HG03571 (cell line): Measurements from ENCODE around the gene TMEM114.

Experiments
- ATAC-seq: cut with Tn5 transposase; IDR thresholded peaks from one replicate; pipeline ENCODE4 v1.9.1; 2021; ENCODE audit not compliant: unreplicated experiment

Gene TMEM114

DNA sequence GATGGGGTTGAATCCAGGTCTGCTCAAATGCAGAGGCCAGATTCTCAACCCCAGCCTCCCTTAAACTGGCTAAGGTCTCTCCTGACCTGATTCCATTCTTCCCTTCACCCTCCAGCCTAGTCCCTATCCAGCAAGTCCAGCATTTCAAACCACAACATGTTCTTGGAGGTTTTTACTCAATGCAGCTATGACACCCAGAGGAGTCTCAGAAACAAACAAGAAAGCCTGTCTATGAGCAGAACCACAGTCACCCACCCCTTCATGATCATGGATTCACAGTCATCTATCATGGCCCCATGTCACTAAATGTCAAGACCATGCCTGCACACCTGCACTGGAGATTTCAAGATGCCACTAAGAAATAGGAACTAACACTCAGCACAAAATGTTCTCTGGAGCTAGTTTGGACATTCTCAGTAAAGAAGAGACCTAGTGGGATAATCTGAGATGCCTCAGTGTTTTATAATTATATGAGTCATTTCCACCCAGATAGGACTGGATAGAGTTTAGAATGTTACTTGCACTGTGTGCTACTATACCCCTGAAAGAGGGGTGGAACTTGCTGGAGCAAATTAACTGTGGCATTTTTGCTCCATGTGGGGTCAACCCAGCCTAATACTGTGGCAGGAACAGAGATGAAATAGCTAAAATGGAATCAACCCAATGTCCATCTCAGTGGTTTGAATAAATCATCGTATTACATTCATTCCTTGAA, 21.7 kb upstream of the TMEM114 start:
- no peak for ATAC-seq

DNA sequence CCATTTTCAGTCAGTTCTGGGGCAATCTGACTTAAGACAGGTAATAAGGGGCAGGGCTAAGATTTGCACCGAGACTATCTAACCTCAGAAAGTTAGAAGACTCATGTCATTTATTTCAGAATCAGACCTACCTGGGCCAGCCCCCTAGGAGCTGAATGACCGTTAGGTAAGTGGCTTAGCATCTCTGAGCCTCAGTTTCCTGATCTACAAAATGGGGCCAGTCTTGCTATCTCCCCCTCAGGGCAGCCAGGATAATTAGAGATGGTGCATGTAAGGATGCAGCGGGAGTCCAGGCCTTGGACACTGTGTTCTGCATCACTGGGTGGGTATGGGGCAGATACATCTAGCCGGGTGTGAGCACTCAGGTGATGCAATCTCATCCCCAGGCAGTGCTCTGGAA, 20.8 kb upstream of the TMEM114 start:
- ATAC-seq, result no peak

DNA sequence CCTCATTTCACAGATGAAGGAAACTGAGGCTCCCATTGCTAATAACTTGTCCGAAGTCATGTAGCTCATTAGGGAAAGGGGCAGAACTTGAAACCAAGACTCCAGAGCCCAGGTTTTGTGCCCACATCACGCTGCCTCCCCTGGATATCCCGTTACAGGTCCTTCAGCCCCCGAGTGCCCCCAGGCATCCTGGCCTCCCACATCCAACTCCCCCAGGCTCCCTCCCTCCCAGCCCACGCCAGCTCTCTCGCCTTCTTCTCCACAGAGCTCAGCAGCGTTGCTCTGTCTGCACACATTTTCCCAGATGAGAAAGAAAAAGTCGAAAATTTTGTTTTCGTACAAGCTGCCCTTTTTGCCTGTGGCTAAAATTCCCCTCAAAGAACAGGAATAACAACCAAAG, 16.9 kb upstream of the TMEM114 start:
- ATAC-seq, result no peak

DNA sequence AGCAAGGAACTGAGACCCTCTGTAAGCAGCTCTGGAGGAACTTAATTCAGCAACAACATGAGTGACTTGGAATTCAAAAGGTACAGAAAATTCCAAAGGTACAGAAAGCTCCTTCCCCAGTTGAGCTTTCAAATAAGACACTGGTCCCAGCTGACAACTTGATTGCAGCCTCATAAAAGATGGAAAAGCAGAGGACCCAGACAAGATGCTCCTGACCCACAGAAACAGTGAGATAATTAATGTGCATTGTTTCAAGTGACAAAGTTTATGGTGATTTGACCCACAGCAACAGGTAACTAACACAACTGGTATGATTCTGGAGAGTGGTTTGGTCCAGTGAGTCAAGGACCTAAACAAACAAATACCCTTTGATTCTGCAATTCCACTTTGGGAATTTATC, 15.2 kb upstream of the TMEM114 start:
- no peak for ATAC-seq

DNA sequence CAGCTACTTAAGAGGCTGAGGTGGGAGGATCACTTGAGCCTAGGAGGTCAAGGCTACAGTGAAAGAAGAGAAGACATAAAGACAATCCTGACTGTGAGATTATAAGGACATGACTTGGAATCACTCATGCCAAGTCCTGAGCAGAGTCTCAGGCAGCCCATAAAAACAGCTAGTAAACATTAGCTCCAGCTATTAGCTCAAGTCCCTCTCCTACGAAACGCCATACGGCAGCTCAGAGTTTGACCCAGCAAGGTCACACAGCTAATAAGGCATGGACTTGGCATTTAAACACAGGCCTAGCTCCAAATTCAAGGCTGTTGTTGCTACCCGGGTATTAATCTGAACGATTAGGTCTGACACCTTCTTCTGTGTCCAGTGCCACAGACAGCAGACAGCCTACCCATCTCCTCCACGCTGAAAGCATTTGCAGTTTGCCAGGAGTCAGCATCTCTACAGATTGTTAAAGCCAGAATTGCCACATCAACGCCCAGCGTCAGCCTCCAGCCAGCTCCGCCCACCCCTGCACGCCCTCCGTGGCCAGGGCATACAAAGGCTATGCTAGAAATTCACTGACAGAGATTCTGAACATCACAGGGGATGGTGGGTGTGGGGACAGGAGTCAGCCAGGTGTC, 9.9 kb upstream of the TMEM114 start:
- ATAC-seq, result no peak

DNA sequence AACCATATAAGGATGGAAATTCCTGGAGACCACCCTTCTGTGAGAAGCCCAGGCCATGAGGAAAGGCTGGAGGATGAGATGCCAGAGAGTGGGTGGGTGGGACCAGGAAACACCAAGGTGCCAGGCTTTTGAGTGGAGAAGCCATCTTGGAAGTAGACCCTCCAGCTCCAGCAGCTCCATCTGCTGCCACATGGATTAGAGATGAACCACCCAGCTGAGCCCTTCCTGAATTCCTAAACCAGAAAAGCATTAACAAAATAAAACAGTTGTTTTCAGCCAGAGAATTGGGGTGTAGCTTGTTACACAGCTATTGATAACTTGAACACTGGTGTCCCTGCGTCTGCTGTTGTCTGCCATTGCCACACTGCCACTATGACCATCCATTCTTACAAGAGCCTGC, 6.3 kb upstream of the TMEM114 start:
- no peak for ATAC-seq

DNA sequence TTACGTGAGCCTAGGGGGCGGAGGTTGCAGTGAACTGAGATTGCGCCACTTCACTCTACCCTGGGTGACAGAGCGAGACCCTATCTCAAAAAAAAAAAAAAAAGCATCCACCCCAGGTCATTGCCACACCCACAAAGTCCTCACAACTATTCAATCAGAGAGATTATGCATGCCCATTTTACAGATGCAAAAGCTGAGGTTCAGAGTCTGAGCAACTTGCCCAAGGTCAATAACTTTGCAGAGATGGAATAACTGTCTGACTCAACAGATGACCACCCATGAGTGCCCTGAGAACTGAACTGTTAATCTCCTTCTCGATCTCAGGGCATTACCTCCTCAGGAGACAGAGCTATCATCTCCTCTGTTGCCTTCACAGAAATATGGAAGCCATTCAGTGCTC, 5.5 kb upstream of the TMEM114 start:
- ATAC-seq, result no peak

DNA sequence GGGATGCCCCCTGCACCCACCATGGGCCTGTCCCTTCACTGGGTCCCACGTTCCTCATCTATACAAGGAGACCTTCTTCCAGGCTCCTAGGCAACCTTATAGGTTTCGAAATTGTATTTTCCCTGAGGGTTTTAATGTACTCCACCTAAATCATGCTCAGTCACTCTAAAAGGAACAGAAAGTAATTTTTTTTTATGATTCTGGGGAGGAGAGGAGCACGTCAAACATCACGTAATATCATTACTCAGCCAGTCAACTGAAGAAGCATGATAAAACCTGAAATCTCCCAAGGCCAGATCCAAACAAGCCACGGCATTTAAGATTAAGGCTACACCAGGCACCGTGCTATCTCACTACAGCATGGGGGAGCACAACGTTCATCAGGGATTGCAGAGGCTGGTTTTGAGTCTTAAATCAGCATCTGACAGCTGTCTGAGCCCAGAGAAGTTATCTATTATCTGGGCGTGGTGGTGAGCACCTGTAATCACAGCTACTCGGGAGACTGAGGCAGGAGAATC, 3.9 kb upstream of the TMEM114 start:
- no peak for ATAC-seq

DNA sequence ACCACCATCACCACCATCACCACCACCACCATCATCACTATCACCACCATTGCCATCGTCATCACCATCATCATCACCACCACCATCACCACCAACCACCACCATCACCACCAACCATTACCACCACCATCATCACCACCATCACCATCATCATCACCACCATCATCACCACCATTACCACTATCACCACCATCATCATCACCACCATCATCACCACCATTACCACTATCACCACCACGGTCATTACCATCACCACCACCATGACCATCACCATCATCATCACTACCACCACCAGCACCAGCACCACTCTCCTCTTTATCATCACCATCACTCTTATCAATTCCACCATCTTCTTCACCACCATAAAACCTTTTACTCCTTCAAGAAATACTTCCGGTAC, 1.1 kb upstream of the TMEM114 start:
- no peak for ATAC-seq

DNA sequence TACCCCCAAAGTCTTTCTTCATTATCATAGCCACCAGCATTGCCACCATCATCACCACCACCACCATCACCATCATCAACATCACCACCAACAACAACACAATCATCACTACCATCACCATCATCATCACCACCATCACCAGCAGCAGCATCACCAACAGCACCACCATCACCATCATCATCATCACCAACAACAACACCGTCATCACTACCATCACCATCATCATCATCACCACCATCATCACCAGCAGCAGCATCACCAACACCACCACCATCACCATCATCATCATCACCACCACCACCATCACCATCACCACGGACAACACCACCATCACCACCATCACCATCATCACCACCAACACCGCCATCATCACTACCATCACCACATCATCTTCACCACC, 500 bp upstream of the TMEM114 start:
- no peak for ATAC-seq

DNA sequence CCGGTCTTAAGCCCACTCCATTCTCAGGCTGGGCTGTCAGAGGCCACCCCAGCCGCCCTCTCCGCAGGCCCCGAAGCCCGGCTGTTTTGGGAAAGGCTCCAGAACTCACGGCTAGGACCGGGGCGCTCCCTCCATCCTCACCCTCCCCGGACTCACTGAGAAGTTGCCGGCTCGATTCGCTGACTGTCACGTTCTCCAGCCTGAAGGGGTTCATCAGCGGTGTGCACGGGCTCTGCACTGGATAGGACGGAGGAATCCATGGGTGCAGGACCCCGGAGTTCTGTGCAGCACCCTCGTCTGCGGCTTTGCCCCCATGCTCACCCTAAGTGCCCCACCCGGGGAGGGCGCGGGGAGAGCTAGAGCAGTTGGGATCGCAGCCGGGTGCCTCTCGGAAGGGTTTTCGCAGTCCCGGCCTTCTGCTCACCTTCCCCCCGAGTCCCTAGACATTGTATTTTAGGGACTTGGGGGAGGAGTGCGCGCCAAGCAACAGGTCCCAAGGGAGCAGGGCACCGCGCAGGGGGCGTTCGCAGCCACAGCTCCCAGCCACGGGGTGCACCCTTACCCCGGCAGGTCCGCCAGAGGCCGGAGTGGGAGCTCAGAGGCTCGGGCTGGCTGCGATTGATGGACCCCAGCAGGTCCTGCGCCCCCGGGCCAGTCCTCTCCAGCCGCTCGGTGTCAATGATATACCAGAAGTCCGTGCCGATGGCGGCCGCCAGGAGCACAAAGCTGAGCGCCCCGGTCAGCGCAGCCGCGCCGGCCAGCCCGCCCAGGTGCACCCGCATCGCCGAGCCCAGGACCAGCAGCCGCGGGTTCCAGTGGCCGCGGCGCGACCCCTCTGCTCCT, 1.0 kb downstream of the TMEM114 start:
- no peak for ATAC-seq

DNA sequence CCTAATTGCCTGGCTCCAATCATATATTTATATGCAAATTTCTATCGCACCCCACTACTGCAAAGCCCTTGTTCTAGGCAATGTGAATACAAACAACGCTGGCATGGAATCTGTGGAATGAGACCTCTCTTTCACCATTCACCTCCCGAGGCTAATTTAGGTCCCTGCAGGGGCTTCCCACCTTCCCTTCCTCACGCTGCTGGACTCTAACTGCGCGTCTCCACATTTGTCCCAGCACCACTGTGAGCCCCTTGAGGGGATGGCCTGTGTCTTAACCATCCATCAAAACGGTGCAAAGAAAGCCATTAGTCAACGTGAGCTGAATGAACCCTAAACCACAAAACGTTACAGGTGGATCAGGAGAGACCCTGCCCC, 1.6 kb downstream of the TMEM114 start:
- ATAC-seq, result no peak

DNA sequence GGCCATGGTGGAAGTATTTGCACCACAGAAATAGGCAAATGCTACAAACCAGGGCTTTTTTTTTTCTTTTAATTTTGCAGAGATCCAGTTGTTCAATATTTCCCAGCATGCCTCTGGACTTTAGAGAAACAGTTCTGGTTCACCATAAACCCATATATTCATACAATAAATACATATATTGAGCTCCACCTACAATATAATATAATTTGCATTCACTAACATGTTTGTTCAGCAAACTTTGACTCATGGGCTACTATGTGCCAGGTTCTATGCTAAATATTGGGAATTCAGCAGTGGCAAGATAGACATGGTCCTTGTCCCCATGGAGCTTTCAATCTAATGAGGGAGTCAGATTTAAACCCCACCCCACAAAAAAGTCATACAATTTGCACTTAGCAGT, 3.2 kb downstream of the TMEM114 start:
- no peak for ATAC-seq

DNA sequence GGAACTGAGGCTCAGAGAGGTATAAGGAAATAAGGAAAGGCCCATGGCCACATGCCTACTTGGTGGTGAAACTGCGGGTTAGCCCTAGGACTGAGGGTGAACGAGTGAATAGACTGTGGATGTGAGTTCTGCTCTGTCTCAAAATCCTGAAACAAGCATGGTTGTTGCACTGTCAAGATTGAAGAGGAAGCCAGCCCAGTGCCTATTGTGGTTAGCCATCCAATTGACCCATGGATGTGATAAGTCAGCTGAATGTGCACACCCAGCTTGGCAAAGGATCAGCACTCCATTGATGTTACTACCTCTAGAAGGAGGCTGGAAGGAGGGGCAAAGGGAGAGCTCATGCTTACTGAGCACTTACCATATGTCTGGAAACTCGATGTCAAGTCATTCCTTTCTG, 4.5 kb downstream of the TMEM114 start:
- no peak for ATAC-seq

DNA sequence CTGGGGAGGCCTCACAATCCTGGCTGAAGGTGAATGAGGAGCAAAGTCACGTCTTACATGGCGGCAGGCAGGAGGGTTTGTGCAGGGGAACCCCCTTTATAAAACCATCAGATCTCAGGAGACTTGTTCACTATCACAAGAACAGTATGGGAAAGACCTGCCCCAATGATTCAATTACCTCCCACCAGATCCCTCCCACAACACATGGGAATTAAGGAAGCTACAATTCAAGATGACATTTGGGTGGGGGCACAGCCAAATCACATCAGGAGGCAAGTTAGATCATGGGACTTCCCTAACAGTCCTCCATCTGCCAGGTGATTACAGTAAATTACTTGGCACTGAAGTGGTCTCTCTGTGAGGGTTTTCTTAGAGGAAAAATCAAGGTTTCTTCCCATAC, 5.3 kb downstream of the TMEM114 start:
- no peak for ATAC-seq

DNA sequence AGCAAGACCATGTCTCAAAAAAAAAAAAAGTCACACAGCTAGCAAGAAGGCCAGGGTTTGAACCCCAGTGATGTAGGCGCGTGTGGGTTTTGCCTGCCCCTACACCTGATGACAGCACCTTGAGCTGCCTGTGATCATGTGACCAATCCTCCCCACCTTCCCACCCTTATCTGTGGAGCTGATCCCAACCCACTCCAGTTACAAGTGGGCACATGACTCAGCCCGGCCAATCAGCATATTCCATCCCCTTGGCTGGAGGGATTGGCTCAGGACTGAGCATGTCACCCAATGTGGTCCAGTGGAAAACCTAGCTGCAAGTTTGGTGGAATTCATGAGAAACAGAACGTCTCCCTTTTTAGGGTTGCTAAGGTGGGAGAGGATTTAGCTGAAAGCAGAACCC, 6.6 kb downstream of the TMEM114 start:
- ATAC-seq, result no peak

DNA sequence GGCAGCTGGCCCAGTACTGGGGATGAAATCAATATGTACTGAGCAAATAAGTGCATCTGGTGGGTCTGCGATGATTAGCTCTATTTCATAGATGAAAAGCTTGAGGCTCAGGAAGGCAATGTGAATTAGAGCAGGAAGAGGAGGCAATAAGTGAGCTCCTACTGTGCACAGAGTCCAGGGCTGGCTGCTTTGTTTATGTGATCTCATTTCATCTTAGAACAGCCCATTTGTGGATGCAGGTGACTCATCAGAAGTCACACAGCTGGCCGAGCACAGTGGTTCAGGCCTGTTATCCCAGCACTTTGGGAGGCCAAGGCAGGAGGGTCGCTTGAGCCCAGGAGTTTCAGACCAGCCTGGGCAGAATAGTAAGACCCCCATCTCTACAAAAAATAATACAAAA, 7.1 kb downstream of the TMEM114 start:
- no peak for ATAC-seq

DNA sequence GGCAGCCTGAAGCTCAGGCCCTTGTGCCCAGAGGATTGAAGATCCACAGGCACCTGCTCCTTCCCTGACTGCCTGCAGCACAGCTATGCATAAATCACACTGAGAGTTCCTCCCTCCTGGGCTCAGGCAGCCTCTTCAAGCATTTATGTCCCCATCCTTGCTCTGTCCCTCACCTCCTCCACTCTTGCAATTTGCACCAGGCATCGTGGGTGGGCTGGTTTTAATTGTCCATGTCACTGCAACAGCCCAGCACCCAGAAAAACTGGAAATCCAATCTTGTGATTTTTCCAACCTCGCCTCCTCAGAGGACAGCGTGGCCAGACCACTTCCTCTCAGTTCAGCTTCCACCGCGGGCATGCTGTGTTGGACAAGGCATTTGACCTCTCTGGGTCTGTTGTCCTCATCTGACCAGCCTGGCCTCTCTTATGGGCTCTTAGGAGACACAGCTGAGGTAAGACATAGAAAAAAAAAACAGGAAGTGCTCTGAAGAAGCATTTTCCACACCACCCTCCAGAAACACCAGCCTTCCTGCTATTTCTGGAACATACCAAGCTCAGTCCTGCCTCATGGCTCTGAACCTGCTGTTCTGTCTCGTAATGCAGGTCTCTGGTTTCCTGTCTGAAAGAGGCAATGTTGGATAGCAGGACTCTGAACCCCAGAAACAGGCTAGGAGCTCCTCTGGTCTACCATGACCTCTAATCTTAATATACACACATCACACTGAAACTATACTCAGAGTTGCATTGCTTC, 8.3 kb downstream of the TMEM114 start:
- no peak for ATAC-seq

DNA sequence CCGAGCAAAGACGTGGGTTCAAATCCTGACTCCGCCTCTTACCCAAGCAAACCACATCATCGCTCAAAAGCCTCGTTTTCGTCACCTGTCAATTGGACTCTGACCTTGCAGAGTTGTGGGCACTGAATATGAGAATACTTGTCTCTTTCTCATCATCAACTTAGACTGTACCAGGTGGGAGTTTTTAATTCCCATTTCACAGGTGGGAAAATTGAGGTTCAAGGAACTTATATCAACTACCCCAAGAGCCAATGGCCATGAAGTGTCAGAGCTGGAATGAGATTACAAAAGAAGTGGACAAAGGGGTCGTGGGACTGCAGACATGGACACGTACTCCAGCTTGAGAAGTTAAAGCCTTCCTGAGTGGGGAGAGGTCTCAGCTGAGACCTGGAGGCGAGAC, 10.8 kb downstream of the TMEM114 start:
- no peak for ATAC-seq

DNA sequence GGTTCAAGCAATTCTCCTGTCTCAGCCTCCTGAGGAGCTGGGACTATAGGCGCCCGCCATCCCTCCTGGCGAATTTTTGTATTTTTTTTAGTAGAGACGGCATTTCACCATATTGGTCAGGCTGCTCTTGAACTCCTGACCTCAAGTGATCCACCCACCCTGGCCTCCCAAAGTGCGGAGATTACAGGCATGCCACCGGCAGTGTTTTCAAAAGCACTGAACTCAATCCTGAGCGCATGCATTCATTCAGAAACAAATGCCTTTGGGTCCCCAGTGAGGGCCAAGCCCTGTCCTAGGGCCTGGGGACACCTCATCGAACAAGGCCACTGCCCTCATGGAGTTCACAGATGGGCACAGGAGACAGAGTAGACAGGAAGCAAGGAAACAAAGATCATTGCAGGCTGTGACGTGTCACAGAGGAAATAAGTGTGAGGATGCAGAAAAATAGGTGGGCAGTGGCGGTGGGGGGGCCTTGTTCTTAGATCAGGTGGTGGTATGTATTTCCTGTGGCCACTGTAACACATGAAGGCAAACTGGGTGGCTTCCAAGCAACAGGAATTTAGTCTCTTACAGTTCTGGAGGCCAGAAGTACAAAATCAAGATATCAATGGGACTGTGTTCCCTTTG, 12.5 kb downstream of the TMEM114 start:
- no peak for ATAC-seq
